ENCODE data around the gene SMAGP. TPM values are rescaled to one million over a fixed set of nuclear protein-coding genes. Genes with fewer than 3 reads are reported as not detected.

The SMAGP gene
- total RNA-seq, 1 donor from 2014 or later: 29.3 TPM

- H3K4me3 ChIP-seq (ENCODE audit: low read depth, low read length): no peak overlapping the region
- TF ChIP-seq CTCF (conservative IDR thresholded peaks at IDR 0.05; ENCODE audit: low read depth, low read length): no peak
- DNase-seq (ENCODE audit: low read depth): no peak
Observed at GRCh38 chr12:51214895-51215294, 55.3 kb downstream of the SMAGP start.

DNA sequence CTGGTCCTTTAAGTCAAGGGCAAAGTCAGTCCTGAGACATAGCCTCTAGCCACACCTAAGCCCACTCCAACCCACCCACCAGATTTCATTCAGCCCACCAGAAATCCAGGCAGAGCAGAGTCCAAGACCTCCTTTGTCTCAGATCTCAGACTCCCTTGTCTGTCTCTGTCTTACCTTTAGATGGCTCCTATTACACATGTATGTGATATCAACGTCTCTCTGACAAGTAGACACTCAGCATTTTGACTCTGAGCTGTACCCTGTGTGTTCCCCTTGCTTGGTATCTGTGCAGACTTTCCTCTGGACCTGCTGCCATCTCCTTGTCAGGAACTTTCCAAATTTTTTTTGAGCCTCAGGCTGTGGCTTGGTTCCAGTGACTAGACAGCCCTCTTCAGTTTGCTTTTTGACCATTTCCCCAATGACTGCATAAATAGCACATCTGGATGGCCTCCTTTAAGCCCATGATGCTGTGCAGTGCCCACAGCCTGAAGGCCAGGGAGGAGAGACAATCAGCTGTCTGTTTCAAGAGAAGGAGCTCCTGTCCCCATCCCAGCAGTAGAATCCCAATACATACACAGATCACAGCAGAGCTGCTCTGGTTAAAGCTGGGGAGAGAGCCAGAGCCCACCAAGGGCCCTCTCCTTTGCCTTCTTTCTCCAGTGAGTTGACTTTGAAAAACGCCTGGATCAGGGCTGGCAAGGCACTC, 59.4 kb downstream of the SMAGP start:
- DNase-seq (ENCODE audit: low read depth): no peak
- no peak overlapping the region for H3K4me3 ChIP-seq (ENCODE audit: low read depth, low read length)
- TF ChIP-seq CTCF (conservative IDR thresholded peaks at IDR 0.05; ENCODE audit: low read depth, low read length): no peak

- no peak overlapping the region for H3K4me3 ChIP-seq (ENCODE audit: low read depth, low read length)
- DNase-seq (ENCODE audit: low read depth): no peak
- TF ChIP-seq CTCF (conservative IDR thresholded peaks at IDR 0.05; ENCODE audit: low read depth, low read length): no peak
Observed at GRCh38 chr12:51209259-51209658, 61.0 kb downstream of the SMAGP start.

GRCh38 chr12:51208016-51208660, 62.1 kb downstream of the SMAGP start:
- DNase-seq (ENCODE audit: low read depth): no peak
- TF ChIP-seq CTCF (conservative IDR thresholded peaks at IDR 0.05; ENCODE audit: low read depth, low read length): no peak
- H3K4me3 ChIP-seq (ENCODE audit: low read depth, low read length): no peak overlapping the region

DNA sequence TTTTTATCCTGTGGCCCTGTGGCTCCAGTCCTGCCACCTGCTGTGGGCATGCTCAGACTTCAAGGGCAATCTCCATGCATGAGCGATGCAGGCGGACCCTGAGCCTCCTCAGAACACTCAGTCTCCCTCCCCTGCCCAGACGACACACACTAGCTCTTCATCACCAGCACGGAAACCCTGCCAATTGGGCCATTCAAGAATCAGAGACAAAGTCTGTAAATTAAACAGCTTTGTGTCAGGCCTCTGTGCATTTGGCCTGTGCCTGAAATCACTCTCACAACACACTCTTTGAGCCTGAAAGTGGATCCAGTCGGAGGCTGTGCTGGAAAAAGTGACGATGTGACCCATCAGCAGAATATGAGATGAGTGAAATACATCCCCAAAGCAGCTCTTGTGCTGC, 64.9 kb downstream of the SMAGP start:
- no peak for DNase-seq (ENCODE audit: low read depth)
- H3K4me3 ChIP-seq (ENCODE audit: low read depth, low read length): no peak overlapping the region
- TF ChIP-seq CTCF (conservative IDR thresholded peaks at IDR 0.05; ENCODE audit: low read depth, low read length): no peak

DNA sequence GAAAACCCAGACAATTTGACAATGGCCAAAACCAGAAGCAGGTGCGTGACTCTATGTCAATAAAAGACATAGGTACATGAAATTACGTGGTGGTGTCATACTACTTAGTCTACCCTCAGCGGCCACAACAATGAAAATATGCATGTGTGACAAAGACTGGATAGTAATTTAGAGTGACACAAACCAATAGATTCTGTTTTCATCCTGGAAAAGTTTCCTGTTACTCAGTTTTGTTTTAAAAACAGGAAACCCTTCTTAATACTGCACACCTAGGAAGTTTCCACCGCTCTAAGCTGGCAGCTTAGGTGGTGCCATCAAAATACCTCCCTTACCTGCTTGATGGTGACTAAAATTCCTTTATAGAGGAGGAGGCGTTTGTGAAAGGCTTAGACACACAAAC, 67.5 kb downstream of the SMAGP start:
- DNase-seq (ENCODE audit: low read depth): no peak
- no peak for TF ChIP-seq CTCF (conservative IDR thresholded peaks at IDR 0.05; ENCODE audit: low read depth, low read length)
- no peak overlapping the region for H3K4me3 ChIP-seq (ENCODE audit: low read depth, low read length)

- TF ChIP-seq CTCF (conservative IDR thresholded peaks at IDR 0.05; ENCODE audit: low read depth, low read length): no peak
- no peak overlapping the region for H3K4me3 ChIP-seq (ENCODE audit: low read depth, low read length)
- no peak for DNase-seq (ENCODE audit: low read depth)
Observed at GRCh38 chr12:51200806-51201205, 69.4 kb downstream of the SMAGP start.
